ENCODE measurements around the gene SYNE3. TPM values are rescaled to one million over a fixed set of nuclear protein-coding genes. Genes with fewer than 3 reads are reported as not detected.

SYNE3 gene
- total and polyA plus RNA-seq, 4 donors: 0.47 to 9.0 (median 4.7) TPM

DNA sequence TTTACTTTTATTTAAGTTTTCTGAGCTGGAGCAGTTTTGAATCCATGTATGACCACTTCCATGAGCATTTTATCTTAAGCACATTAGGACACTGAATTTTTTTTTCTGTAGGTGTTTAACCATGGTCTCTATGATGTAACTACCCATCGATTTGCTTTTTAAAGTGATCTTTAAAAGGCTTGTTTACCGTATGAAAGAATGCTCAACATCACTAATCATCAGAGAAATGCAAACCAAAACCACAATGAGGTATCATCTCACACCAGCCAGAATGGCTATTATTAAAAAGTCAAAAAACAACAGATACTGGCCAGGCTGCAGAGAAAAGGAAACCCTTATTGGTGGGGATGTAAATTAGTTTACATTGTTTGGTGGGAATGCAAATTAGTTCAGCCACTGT, 41.4 kb upstream of the SYNE3 start:
- no peak overlapping the region for H3K27ac ChIP-seq (ENCODE audit: low read depth in 1 of 2, low read length in 2 of 2)
- no peaks in the 10 kb centered on the region for H3K27me3 ChIP-seq (ENCODE audit: control insufficient read depth in 4 of 4, insufficient read depth in 4 of 4, low read length in 3 of 4)
- no peaks in the 10 kb centered on the region for H3K36me3 ChIP-seq (ENCODE audit: control insufficient read depth in 4 of 4, insufficient read depth in 3 of 4, low read depth in 1 of 4, low read length in 3 of 4)
- DNase-seq (ENCODE audit: low spot score): no peak
- TF ChIP-seq JUND (IDR thresholded peaks at IDR 0.05) (no peak), FOXA2 (IDR thresholded peaks at IDR 0.05) (no peak), HNF4G (IDR thresholded peaks at IDR 0.05) (no peak), HNF4A (conservative IDR thresholded peaks at IDR 0.05) (no peak), TAF1 (conservative IDR thresholded peaks at IDR 0.05) (no peak)
- H3K9ac ChIP-seq (ENCODE audit: low read depth in 1 of 2, low read length in 2 of 2): no peak overlapping the region
- WGBS: 70% methylated on average over 2 of the region's 2 CpGs
- H3K4me3 ChIP-seq (ENCODE audit: low read depth in 1 of 3, low read length in 3 of 3): no peak overlapping the region
- peaks cover 0 to 9% (median 3%) of the 10 kb centered on the region in 4 donors for H3K4me1 ChIP-seq (ENCODE audit: control insufficient read depth in 4 of 4, insufficient read depth in 4 of 4, low read length in 3 of 4)
- H3K9me3 ChIP-seq (ENCODE audit: control insufficient read depth in 4 of 4, low read length in 3 of 4): no peaks in the 10 kb centered on the region

DNA sequence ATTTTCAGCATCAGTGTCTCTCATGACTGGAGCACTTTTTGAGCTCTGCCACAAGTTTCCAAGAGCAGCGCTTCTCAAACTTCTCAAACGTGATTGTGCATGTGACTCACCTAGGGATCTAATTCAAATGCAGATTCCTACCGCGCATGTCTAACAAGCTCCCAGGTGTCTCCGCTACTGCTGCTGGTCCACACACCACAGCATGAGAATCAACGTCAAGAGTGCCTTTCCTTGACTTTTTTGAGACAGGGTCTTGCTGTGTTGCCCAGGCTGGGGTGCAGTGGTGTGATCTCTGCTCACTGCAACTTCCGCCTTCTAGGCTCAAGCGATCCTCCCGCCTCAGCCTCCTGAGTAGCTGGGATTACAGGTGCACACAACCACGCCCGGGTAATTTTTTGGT, 40.8 kb upstream of the SYNE3 start:
- Histone ChIP-seq H3K4me3 (ENCODE audit: low read depth in 1 of 3, low read length in 3 of 3) (no peak overlapping the region), H3K27ac (ENCODE audit: low read depth in 1 of 2, low read length in 2 of 2) (no peak overlapping the region), H3K36me3 (ENCODE audit: control insufficient read depth in 4 of 4, insufficient read depth in 3 of 4, low read depth in 1 of 4, low read length in 3 of 4) (no peaks in the 10 kb centered on the region), H3K9ac (ENCODE audit: low read depth in 1 of 2, low read length in 2 of 2) (no peak overlapping the region), H3K9me3 (ENCODE audit: control insufficient read depth in 4 of 4, low read length in 3 of 4) (no peaks in the 10 kb centered on the region), H3K4me1 (ENCODE audit: control insufficient read depth in 4 of 4, insufficient read depth in 4 of 4, low read length in 3 of 4) (peaks cover 0 to 9% (median 3%) of the 10 kb centered on the region in 4 donors), H3K27me3 (ENCODE audit: control insufficient read depth in 4 of 4, insufficient read depth in 4 of 4, low read length in 3 of 4) (no peaks in the 10 kb centered on the region)
- WGBS: 94% methylated on average over 11 of the region's 11 CpGs
- DNase-seq (ENCODE audit: low spot score): no peak
- TF ChIP-seq RAD21 (IDR thresholded peaks at IDR 0.05) (no peak), FOXA1 (IDR thresholded peaks at IDR 0.05) (no peak), JUND (IDR thresholded peaks at IDR 0.05) (no peak), HNF4A (conservative IDR thresholded peaks at IDR 0.05) (no peak), GABPA (IDR thresholded peaks at IDR 0.05 in 1 of 2, conservative IDR thresholded peaks at IDR 0.05 in 1 of 2) (no peak), HNF4G (IDR thresholded peaks at IDR 0.05) (no peak), NR2F2 (IDR thresholded peaks at IDR 0.05) (no peak), YY1 (IDR thresholded peaks at IDR 0.05) (no peak), RXRA (IDR thresholded peaks at IDR 0.05) (no peak), EGR1 (IDR thresholded peaks at IDR 0.05; ENCODE audit: low read depth in 2 of 2) (no peak)
- TF ChIP-seq, protein P1, sequence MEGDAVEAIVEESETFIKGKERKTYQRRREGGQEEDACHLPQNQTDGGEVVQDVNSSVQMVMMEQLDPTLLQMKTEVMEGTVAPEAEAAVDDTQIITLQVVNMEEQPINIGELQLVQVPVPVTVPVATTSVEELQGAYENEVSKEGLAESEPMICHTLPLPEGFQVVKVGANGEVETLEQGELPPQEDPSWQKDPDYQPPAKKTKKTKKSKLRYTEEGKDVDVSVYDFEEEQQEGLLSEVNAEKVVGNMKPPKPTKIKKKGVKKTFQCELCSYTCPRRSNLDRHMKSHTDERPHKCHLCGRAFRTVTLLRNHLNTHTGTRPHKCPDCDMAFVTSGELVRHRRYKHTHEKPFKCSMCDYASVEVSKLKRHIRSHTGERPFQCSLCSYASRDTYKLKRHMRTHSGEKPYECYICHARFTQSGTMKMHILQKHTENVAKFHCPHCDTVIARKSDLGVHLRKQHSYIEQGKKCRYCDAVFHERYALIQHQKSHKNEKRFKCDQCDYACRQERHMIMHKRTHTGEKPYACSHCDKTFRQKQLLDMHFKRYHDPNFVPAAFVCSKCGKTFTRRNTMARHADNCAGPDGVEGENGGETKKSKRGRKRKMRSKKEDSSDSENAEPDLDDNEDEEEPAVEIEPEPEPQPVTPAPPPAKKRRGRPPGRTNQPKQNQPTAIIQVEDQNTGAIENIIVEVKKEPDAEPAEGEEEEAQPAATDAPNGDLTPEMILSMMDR (IDR thresholded peaks at IDR 0.05; ENCODE audit: low read depth, low read length, missing input control): no peak
- TF ChIP-seq, protein P2, sequence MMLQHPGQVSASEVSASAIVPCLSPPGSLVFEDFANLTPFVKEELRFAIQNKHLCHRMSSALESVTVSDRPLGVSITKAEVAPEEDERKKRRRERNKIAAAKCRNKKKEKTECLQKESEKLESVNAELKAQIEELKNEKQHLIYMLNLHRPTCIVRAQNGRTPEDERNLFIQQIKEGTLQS (IDR thresholded peaks at IDR 0.05): no peak
- TF ChIP-seq, protein P3, sequence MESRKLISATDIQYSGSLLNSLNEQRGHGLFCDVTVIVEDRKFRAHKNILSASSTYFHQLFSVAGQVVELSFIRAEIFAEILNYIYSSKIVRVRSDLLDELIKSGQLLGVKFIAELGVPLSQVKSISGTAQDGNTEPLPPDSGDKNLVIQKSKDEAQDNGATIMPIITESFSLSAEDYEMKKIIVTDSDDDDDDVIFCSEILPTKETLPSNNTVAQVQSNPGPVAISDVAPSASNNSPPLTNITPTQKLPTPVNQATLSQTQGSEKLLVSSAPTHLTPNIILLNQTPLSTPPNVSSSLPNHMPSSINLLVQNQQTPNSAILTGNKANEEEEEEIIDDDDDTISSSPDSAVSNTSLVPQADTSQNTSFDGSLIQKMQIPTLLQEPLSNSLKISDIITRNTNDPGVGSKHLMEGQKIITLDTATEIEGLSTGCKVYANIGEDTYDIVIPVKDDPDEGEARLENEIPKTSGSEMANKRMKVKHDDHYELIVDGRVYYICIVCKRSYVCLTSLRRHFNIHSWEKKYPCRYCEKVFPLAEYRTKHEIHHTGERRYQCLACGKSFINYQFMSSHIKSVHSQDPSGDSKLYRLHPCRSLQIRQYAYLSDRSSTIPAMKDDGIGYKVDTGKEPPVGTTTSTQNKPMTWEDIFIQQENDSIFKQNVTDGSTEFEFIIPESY (IDR thresholded peaks at IDR 0.05): no peak
- TF ChIP-seq, protein P4, sequence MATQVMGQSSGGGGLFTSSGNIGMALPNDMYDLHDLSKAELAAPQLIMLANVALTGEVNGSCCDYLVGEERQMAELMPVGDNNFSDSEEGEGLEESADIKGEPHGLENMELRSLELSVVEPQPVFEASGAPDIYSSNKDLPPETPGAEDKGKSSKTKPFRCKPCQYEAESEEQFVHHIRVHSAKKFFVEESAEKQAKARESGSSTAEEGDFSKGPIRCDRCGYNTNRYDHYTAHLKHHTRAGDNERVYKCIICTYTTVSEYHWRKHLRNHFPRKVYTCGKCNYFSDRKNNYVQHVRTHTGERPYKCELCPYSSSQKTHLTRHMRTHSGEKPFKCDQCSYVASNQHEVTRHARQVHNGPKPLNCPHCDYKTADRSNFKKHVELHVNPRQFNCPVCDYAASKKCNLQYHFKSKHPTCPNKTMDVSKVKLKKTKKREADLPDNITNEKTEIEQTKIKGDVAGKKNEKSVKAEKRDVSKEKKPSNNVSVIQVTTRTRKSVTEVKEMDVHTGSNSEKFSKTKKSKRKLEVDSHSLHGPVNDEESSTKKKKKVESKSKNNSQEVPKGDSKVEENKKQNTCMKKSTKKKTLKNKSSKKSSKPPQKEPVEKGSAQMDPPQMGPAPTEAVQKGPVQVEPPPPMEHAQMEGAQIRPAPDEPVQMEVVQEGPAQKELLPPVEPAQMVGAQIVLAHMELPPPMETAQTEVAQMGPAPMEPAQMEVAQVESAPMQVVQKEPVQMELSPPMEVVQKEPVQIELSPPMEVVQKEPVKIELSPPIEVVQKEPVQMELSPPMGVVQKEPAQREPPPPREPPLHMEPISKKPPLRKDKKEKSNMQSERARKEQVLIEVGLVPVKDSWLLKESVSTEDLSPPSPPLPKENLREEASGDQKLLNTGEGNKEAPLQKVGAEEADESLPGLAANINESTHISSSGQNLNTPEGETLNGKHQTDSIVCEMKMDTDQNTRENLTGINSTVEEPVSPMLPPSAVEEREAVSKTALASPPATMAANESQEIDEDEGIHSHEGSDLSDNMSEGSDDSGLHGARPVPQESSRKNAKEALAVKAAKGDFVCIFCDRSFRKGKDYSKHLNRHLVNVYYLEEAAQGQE (IDR thresholded peaks at IDR 0.05): no peak

All from liver (tissue), 9 donors.